ENCODE results near the gene BCDIN3D. TPM values are rescaled to one million over a fixed set of nuclear protein-coding genes. Genes with fewer than 3 reads are reported as not detected.
A peak's percentile ranks its signal among the peaks of the same experiment; 100 is the strongest.
"Not testable (repeated sequence)": the region's sequence is repeated elsewhere in the genome, so short reads cannot be mapped to it uniquely, and the experiment has no call there.

Gene BCDIN3D
- total RNA-seq, 1 donor from 2014 or later: 3.8 TPM

DNA sequence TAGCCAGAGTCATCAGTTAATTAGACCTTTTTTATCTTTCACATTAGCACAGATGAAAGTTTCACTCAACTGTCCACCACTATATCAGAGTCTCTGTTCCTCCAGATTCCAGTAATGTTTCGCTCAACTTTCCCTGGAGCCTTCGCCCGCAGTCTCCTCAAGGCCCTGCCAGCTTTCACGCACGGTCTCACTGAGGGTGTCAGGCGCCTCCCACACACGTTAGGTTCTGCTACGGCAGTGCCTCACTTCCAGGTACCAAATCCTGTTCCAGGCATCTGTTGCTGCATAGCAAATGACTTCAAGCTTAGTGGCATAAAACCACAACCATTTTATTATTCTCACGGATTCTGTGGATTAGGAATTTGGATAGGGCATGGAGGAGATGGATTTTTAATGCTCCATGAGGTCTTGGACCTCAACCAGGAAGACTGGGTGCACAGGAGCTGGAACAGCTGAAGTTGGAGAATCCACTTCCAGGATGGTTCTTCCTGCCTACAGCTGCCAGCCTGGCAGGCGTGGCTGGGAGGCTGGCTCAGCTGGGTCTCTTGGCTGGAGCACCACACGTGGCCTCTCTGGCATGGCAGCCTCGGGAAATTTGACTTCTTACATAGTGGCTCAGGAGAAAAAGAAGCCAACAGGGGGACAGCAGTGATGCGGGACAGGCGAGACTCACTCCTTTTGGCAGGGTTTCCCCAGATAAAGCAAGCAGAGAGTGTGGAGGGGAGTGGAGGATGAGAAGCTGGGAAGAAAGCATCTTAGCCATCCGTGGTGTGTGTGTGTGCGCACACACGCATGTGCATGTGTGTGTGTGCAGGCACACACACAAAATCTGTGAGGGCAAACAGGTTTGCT lies 21.3 kb upstream of the BCDIN3D start:
- no peak for DNase-seq (ENCODE audit: extremely low read depth, low read depth, low spot score)

GRCh38 chr12:49860921-49861320 lies 18.0 kb upstream of the BCDIN3D start:
- not testable (repeated sequence) for DNase-seq (ENCODE audit: extremely low read depth, low read depth, low spot score)

- not testable (repeated sequence) for DNase-seq (ENCODE audit: extremely low read depth, low read depth, low spot score)
Measured at GRCh38 chr12:49855890-49856289, 13.0 kb upstream of the BCDIN3D start.

GRCh38 chr12:49854976-49855375 lies 12.1 kb upstream of the BCDIN3D start:
- DNase-seq (ENCODE audit: extremely low read depth, low read depth, low spot score): no peak

GRCh38 chr12:49853671-49854070 lies 10.8 kb upstream of the BCDIN3D start:
- DNase-seq (ENCODE audit: extremely low read depth, low read depth, low spot score): no peak

DNA sequence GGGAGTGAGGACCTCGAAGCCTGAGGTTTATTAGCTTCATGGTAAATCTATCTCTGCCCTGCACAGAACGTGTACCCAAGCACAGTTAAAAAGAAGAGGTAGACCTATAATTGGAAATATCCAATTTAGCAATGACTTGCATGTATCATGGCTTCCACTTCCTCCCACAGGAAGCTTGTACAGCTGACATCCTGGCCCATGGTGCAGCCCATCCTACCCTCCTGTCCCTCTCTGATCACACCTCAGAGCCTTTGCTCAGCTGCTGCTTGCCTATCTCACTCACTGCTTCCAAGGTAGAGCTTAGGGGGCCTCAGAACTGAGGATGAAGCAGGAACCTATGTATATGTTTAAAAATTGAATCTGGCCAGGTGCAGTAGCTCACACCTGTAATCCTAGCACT lies 4.3 kb upstream of the BCDIN3D start:
- no peak for DNase-seq (ENCODE audit: extremely low read depth, low read depth, low spot score)

- DNase-seq (ENCODE audit: extremely low read depth, low read depth, low spot score): no peak
Measured at GRCh38 chr12:49846032-49846431, 3.1 kb upstream of the BCDIN3D start.

- DNase-seq (ENCODE audit: extremely low read depth, low read depth, low spot score): no peak
Measured at GRCh38 chr12:49843876-49844437, 1.1 kb upstream of the BCDIN3D start.

DNA sequence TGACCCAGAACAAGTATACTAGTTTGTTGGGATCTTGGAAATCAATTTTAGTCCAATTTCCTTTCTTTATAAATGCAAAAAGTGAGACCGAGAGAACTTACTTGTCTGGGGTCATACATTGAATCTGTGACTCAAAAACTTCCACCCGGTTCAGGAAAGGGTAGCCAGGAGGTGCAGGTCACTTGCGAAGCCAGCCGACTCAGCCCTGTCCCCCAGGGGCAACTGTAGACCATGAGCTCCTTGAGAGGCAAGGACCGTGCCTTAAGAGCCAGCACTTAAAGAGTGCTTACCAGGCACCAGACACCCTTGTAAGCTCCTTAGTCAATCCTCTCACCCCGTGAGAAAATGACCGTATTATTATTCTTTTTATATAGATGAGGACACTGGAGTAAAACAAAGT lies 505 bp upstream of the BCDIN3D start:
- no peak for DNase-seq (ENCODE audit: extremely low read depth, low read depth, low spot score)

- no peak for DNase-seq (ENCODE audit: extremely low read depth, low read depth, low spot score)
Measured at GRCh38 chr12:49838973-49839633, 3.8 kb downstream of the BCDIN3D start.

GRCh38 chr12:49832836-49833421 lies 10.0 kb downstream of the BCDIN3D start:
- no peak for DNase-seq (ENCODE audit: extremely low read depth, low read depth, low spot score)

DNA sequence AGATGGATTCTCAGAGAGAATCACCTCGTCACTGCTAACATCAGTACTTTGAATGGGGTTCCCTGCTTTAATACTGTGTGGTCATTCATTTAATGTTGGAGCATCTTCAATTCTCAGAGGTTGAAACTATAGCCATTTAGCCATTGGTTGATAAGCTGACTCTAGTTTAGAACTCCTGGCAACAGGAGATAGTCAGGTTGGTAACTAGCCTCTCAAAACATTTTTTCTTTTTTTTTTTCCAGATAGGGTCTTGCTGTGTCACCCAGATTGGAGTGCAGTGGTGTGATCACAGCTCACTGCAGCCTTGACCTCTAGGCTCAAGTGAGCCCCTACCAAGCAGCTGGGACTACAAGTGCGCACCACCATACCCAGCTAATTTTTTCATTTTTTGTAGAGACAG lies 11.2 kb downstream of the BCDIN3D start:
- DNase-seq (ENCODE audit: extremely low read depth, low read depth, low spot score): no peak

- peak; percentile 68 for DNase-seq (ENCODE audit: extremely low read depth, low read depth, low spot score)
Measured at GRCh38 chr12:49828133-49829091, 14.5 kb downstream of the BCDIN3D start, which contains the start of gene NCKAP5L. Gene NCKAP5L (minus strand): TSS chr12:49828413. CDS start chr12:49804044, 24,369 bp downstream.

DNA sequence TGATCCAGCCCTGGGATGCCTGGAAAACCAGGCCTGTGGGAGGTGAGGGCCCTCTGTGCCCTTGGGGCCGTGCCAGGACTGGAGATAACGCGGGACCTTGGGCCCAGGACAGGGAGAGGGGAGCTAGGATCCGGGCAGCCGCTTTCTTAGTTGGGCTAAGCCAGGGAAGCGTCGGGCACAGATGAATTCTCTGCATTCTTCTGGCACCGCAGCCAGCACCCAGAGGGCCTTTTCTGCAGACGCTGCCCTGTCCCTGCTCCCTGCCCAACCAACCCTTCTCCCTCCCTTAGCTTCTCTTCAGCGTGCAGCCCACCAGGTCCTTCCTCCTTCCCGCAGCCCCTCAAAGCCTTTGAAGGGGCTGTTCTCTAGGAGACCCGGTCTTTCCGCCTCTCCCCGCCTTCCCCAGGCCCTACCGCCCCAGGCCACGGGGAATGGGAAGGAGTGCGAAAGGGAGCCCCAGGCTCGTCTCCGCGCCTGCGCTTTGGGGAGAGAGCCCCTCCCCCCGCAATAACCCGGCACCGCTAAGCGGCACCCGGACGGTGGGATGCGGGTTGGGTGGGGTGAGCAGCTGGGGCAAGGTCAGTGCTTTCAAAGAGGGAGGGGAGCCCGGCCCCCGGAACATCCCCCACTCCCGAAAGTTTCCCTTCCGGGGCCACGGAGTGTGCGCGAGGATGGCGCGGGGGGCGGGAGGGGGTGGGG lies 15.4 kb downstream of the BCDIN3D start:
- no peak for DNase-seq (ENCODE audit: extremely low read depth, low read depth, low spot score)

DNA sequence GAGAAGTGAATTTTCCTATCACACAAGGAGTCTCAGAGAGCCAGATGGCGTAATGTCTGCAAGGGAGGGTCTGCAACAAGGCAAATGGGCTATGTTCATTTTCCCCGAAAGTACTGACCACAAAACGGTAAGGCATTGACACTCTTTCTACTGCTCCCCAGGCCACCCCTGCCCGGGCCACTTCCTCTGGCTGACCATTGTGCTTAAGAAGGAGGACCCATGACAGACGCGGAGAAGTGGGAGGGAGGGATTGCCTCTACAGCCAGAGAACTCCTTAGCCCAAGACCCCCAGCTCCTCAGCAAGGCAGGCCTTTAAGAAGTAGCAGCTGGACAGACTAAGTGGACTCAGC lies 15.9 kb downstream of the BCDIN3D start:
- no peak for DNase-seq (ENCODE audit: extremely low read depth, low read depth, low spot score)

GRCh38 chr12:49825971-49826421 lies 16.9 kb downstream of the BCDIN3D start:
- no peak for DNase-seq (ENCODE audit: extremely low read depth, low read depth, low spot score)

- DNase-seq (ENCODE audit: extremely low read depth, low read depth, low spot score): no peak
Measured at GRCh38 chr12:49825360-49825970, 17.4 kb downstream of the BCDIN3D start.

DNA sequence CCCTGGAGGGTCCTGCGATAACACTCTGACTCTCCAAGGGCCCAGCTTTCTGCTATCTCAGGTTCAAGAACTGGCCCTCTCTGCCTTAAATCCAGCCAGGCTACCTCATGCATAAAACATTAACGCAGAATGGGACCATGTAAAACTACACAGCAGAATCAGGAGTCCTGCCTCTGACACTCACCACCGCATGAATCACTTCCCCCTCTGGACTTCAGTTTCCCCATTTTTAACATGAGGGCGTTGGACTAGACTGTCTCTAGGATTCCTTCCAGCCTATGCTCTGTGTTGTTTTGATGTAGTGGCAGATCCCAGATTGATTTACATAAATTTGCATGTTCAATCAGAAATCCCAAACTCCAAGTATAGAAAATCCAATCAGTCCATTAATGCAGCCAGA lies 18.0 kb downstream of the BCDIN3D start:
- DNase-seq (ENCODE audit: extremely low read depth, low read depth, low spot score): no peak

DNA sequence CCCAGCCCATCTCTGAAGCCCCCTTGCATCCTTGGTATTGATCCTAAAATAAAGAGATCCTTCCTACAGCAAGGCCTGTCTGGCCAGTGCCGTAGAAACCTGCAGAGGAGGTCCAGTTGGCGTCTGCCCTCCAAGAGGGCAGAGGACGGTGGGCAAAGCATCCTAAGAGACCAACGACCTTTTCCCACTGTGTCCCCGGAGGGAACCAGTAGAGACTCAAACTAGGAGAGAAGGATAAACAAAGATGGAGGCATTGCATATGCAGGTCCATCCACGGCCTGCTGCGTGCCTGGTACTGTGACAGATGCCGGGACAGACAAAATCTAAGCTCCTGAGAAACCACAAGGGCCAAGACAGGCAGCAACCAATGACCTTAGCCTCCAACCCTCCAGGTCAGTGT lies 18.5 kb downstream of the BCDIN3D start:
- DNase-seq (ENCODE audit: extremely low read depth, low read depth, low spot score): no peak

Data from glomerular endothelial cell (primary cell).